HEK293T (cell line): ENCODE measurements around the gene PLCB1.

ENCODE experiments used
- FOXM1 ChIP-seq: fragments of 450-650 bp; IDR thresholded peaks from 2 replicates; pipeline ENCODE4 v1.6.1; 2017; ENCODE audit warnings: mild to moderate bottlenecking, borderline replicate concordance
- LEF1 ChIP-seq: fragments of 450-650 bp; IDR thresholded peaks from 2 replicates; pipeline ENCODE4 v1.6.1; 2017; ENCODE audit warnings: mild to moderate bottlenecking, borderline replicate concordance
- SUZ12 ChIP-seq: fragments of 450-650 bp; IDR thresholded peaks from 2 replicates; pipeline ENCODE4 v1.6.1; 2016; ENCODE audit warnings: mild to moderate bottlenecking
- TARDBP ChIP-seq: fragments of 450-650 bp; IDR thresholded peaks from 2 replicates; pipeline ENCODE4 v1.6.1; 2016

GRCh38 chr20:8133851-8134451 is 1.9 kb downstream of the PLCB1 start:
- TF ChIP-seq FOXM1 = no peak
- TF ChIP-seq SUZ12 = no peak
- no peak for TF ChIP-seq TARDBP
- no peak for TF ChIP-seq LEF1
